Gastrocnemius medialis (tissue), 4 donors: ENCODE measurements around the gene SNPH. TPM values are rescaled to one million over a fixed set of nuclear protein-coding genes. Genes with fewer than 3 reads are reported as not detected.

ENCODE experiments used
- ATAC-seq, 2 donors: fragments of 150-250 bp; one replicate each; pipeline ENCODE4 v1.9.1; 2016
- DNase-seq, 2 donors: peaks; one replicate each; pipeline ENCODE4 v3.0.0-alpha.2; 2019
- H3K27ac ChIP-seq, 4 donors: fragments of 200-600 bp; sonication (generic); 1 replicate in 1 of 4; 2 replicates in 3 of 4; pipeline ENCODE4 v1.5.1; 2016 to 2018; ENCODE audit warnings: mild to moderate bottlenecking in 2 of 4, moderate library complexity in 1 of 4
- H3K27me3 ChIP-seq, 3 donors: fragments of 200-600 bp; sonication (generic) in 2 of 3; 1 replicate in 1 of 3; 2 replicates in 2 of 3; pipeline versions ENCODE4 v1.5.1 to v1.6.0; 2016 to 2019; ENCODE audit warnings: mild to moderate bottlenecking in 1 of 3, moderate library complexity in 1 of 3
- H3K36me3 ChIP-seq, 2 donors: fragments of 200-600 bp; sonication (generic) in 1 of 2; one replicate each; pipeline ENCODE4 v1.5.1; 2017 to 2018
- H3K4me1 ChIP-seq, 2 donors: fragments of 200-600 bp; sonication (generic) in 1 of 2; one replicate each; pipeline ENCODE4 v1.5.1; 2016 to 2017; ENCODE audit warnings: mild to moderate bottlenecking in 2 of 2
- H3K4me3 ChIP-seq, 4 donors: fragments of 200-600 bp; sonication (generic) in 3 of 4; 1 replicate in 1 of 4; 2 replicates in 3 of 4; pipeline ENCODE4 v1.5.1; 2016 to 2019; ENCODE audit warnings: mild to moderate bottlenecking in 2 of 4
- H3K9me3 ChIP-seq, 3 donors: fragments of 200-600 bp; sonication (generic) in 2 of 3; 1 replicate in 1 of 3; 2 replicates in 2 of 3; pipeline ENCODE4 v1.5.1; 2016 to 2019
- POLR2A ChIP-seq, 2 donors: fragments of 450-650 bp; IDR thresholded peaks; one replicate each; pipeline ENCODE4 v1.6.1; 2017; ENCODE audit warnings: antibody characterized with exemption in 2 of 2, mild to moderate bottlenecking in 2 of 2, moderate library complexity in 2 of 2
- in situ Hi-C, 4 donors: fragments of 200-750 bp; cut with MboI; loops; one replicate each; pipeline versions ENCODE4 v1.15.0 to v1.8.0; 2017; ENCODE audit warnings: low sequenced_read_pairs in 4 of 4
- intact Hi-C: fragments of 100-400 bp; cut with DNase I; formaldehyde crosslinking; loops from one replicate; pipeline ENCODE4 v1.15.1; 2023; ENCODE audit warnings: low total_unique reads
- total RNA-seq, 4 donors: library from RNA; depleted of rRNA; stranded (reverse); fragments of >200 nt; gene quantifications; one replicate each; pipeline versions ENCODE4 v1.1.0 to v1.2.3, GENCODE V29; 2016
- TF ChIP-seq, protein P1 (sequence below), 5 experiments: fragments of 450-650 bp in 3 of 5; fragments of 200-600 bp in 2 of 5; sonication (generic) in 2 of 5; IDR thresholded peaks in 4 of 5; conservative IDR thresholded peaks in 1 of 5; 1 replicate in 4 of 5; 2 replicates in 1 of 5; pipeline ENCODE4 v1.5.1; 2016 to 2019; ENCODE audit warnings: antibody characterized with exemption in 5 of 5, mild to moderate bottlenecking in 3 of 5, moderate library complexity in 3 of 5

Gene SNPH
- total RNA-seq, 4 donors from 2014 or later: 3.1 to 27.4 (median 15.9) TPM

DNA sequence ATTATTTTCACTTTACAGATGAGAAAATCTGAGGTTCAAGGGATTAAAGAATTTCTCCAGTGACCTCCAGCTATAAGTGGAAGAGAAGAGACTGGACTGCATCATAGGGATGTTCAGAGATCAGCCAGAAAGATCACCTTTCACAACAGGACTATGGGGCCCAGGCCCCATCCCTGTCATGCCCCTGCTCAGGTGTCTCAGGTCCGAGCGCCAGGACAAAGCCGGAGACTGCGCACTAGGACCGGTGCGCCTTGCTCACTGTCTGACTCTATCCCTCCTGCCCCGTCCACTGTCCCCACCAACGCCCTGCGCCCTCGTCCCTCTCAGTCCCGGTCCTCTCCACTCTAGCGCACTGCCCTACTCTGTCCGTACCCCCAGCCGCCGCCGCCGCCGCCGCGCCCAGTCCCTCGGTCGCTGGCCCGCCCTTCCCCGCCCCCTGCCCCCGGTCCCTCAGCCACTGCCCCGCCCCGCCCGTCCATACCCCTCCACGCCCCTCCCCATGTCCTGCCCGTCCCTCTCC lies 40.8 kb upstream of the SNPH start:
- DNase-seq: no peak
- Histone ChIP-seq H3K27me3 (peaks cover 9 to 32% (median 16%) of the 10 kb centered on the region in 3 donors), H3K4me3 (peak overlapping the region; percentile 51 to 74 (median 55)), H3K27ac (peak overlapping the region in 3 of 4 donors; percentile 17 to 38 (median 18)), H3K36me3 (no peaks in the 10 kb centered on the region), H3K4me1 (peaks cover 0 to 11% of the 10 kb centered on the region in 2 donors), H3K9me3 (no peaks in the 10 kb centered on the region)
- TF ChIP-seq, protein P1, sequence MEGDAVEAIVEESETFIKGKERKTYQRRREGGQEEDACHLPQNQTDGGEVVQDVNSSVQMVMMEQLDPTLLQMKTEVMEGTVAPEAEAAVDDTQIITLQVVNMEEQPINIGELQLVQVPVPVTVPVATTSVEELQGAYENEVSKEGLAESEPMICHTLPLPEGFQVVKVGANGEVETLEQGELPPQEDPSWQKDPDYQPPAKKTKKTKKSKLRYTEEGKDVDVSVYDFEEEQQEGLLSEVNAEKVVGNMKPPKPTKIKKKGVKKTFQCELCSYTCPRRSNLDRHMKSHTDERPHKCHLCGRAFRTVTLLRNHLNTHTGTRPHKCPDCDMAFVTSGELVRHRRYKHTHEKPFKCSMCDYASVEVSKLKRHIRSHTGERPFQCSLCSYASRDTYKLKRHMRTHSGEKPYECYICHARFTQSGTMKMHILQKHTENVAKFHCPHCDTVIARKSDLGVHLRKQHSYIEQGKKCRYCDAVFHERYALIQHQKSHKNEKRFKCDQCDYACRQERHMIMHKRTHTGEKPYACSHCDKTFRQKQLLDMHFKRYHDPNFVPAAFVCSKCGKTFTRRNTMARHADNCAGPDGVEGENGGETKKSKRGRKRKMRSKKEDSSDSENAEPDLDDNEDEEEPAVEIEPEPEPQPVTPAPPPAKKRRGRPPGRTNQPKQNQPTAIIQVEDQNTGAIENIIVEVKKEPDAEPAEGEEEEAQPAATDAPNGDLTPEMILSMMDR (IDR thresholded peaks at IDR 0.05 in 4 of 5, conservative IDR thresholded peaks at IDR 0.05 in 1 of 5): no peak
- TF ChIP-seq POLR2A (IDR thresholded peaks at IDR 0.05): no peak
- peak; percentile 46 to 47 for ATAC-seq
- in situ Hi-C loops: no loop called here
- intact Hi-C loops: loop anchor here (5.0 kb wide), 1 partner anchor 103 kb away; no protein-coding TSS in a partner anchor

DNA sequence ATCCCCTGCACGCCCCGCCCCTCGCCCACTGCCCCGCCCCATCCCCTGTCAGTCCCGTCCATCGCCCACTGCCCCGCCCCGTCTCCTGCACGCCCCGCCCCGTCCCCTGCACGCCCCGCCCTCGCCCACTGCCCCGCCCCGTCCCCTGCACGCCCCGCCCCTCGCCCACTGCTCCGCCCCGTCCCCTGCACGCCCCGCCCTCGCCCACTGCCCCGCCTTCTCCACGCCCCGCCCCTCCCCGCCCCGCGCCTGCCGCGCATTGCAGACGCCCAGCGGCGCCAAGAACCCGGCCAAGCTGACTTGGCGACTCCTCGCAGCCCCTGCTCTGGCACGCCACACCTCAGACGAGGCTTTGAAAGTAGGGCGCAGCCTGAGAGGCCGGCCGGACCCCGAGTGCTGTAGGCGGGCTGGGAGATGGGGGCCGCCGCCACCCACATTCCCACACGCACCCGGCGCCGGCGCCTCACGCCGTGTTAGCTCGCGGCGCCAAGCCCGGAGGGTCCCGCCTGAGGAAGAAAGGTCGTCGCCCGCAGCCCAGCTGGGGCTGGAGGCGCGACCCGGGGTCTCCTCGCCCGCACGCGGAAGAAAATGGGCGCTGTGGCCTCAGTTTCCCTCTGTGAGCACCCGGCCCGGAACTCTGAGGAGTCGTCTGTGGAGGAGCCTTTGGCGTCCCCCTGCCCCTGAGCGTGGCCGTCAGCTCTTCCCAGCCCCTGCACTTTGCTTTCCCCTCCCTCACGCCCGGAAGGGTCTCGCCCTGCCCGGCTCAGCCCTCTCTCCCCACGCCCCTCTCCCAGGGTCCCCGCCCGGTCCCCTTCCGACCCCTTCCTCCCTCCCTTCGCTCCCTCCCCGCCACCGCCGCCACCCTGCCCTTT lies 40.1 kb upstream of the SNPH start, which contains the start of gene RAD21L1:
RAD21L1 (plus strand) TSS at position 262 of the 872 bp plus-strand sequence. CDS start 2,410 bp downstream, outside the sequence.
- DNase-seq (peak; percentile 58 to 68), ATAC-seq (peak; percentile 83 to 88)
- in situ Hi-C loops (no loop called here), intact Hi-C loops (loop anchor here (5.0 kb wide), 1 partner anchor 104 kb away; no protein-coding TSS in a partner anchor)
- Histone ChIP-seq H3K4me3 (peak within 1 kb of the TSS; percentile 59 to 89 (median 68)), H3K27ac (peak within 1 kb of the TSS in 3 of 4 donors; percentile 38 to 58 (median 49)), H3K27me3 (peaks cover 9 to 32% (median 16%) of the 10 kb centered on the region in 3 donors), H3K4me1 (peaks cover 0 to 11% of the 10 kb centered on the region in 2 donors), H3K9me3 (no peaks in the 10 kb centered on the region), H3K36me3 (no peaks in the 10 kb centered on the region)
- TF ChIP-seq, protein P1 (IDR thresholded peaks at IDR 0.05 in 4 of 5, conservative IDR thresholded peaks at IDR 0.05 in 1 of 5): no peak
- peak in 1 of 2 donors; percentile 33 for TF ChIP-seq POLR2A (IDR thresholded peaks at IDR 0.05)

DNA sequence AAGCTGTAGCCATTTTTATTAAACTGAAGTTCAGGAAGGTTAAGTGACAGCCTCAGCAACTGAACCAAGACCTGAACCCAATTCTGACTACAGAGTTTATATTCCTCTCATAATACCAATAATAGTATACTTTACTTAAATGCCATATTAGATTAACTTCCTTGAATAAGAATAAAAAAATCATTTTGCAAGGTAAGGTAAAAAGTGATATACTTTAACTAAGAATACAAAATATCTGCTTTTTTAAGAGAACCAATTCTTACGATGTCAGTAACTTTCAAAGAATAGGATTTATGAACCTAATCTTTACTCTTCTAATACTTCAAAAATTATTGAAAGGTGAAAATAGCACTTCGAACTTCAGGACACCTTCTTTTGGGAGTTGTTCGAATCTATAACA lies 36.6 kb upstream of the SNPH start:
- H3K27me3 ChIP-seq: peaks cover 9 to 32% (median 16%) of the 10 kb centered on the region in 3 donors
- no peak overlapping the region for H3K4me3 ChIP-seq
- ATAC-seq (no peak), DNase-seq (no peak)
- H3K4me1 ChIP-seq: peaks cover 0 to 11% of the 10 kb centered on the region in 2 donors
- in situ Hi-C loops: no loop called here
- intact Hi-C loops: loop anchor here (5.0 kb wide), 1 partner anchor 107 kb away; no protein-coding TSS in a partner anchor
- H3K9me3 ChIP-seq: no peaks in the 10 kb centered on the region
- H3K27ac ChIP-seq: no peak overlapping the region
- TF ChIP-seq POLR2A (IDR thresholded peaks at IDR 0.05): no peak
- TF ChIP-seq, protein P1 (IDR thresholded peaks at IDR 0.05 in 4 of 5, conservative IDR thresholded peaks at IDR 0.05 in 1 of 5): no peak
- H3K36me3 ChIP-seq: no peaks in the 10 kb centered on the region

DNA sequence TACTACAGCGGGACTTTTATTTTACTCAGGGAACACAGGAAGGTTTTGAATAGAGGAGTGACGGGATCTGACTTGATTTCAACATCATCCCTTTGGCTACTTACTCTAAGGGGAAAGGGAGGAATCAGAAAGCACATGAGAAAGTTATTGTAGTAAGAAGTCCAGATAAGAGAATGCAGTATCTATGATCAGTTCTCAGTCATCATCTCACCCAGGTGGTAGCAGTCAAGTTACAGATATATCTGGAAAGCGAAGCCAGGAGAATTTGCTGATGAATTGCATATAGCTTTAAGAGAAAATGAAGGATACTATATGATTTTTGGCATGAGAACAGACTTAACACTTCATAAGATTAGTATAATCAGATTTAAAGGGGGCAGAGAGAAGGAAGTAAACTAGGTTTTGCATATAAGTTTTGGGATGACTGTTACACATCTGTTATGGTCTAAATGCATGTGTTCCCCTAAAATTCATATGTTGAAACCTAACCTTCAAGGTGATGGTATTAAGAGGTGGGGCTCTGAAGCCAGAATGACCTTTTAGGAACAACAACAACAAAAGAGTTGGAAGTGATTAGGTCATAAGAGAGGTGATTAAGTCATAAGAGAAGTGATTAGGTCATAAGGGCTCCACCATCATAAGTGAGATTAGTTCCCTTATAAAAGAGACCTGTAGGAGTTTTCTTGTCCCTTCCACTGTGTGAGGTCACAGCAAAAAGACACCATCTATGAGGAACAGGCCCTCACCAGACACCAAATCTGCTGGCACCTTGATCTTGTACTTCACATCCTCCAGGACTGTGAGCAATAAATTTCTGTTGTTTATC lies 33.6 kb upstream of the SNPH start:
- in situ Hi-C loops: no loop called here
- ATAC-seq: no peak
- TF ChIP-seq, protein P1 (IDR thresholded peaks at IDR 0.05 in 4 of 5, conservative IDR thresholded peaks at IDR 0.05 in 1 of 5): no peak
- no peak for TF ChIP-seq POLR2A (IDR thresholded peaks at IDR 0.05)

More for the DNA sequence above, 33.6 kb upstream of the SNPH start:
- no peak overlapping the region for H3K27ac ChIP-seq
- H3K36me3 ChIP-seq: no peaks in the 10 kb centered on the region
- intact Hi-C loops: no loop called here
- no peaks in the 10 kb centered on the region for H3K9me3 ChIP-seq
- no peak overlapping the region for H3K4me3 ChIP-seq
- no peak for DNase-seq
- H3K4me1 ChIP-seq: no peaks in the 10 kb centered on the region
- H3K27me3 ChIP-seq: peaks cover 1 to 17% (median 11%) of the 10 kb centered on the region in 3 donors
